K562 (cell line): ENCODE results near the gene MSRB3. TPM values are rescaled to one million over a fixed set of nuclear protein-coding genes. Genes with fewer than 3 reads are reported as not detected.

Experiments used
- ADNP ChIP-seq: fragments of 200-800 bp; sonication (Bioruptor generic); IDR thresholded peaks from 2 replicates; pipeline ENCODE4 v1.6.1; 2016; ENCODE audit warnings: missing genetic modification characterization, missing compliant biosample characterization
- ARID4B ChIP-seq: sonication (generic); formaldehyde crosslinking; IDR thresholded peaks from 2 replicates; pipeline ENCODE4 v1.8.0; 2022; ENCODE audit warnings: mild to moderate bottlenecking, missing genetic modification reagents
- DEAF1 ChIP-seq: fragments of 450-650 bp; formaldehyde crosslinking; IDR thresholded peaks from 2 replicates; pipeline ENCODE4 v1.4.0; 2020; ENCODE audit warnings: mild to moderate bottlenecking, moderate library complexity
- ESRRA ChIP-seq: fragments of 450-650 bp; IDR thresholded peaks from 2 replicates; pipeline ENCODE4 v1.6.1; 2014; ENCODE audit warnings: low read depth, mild to moderate bottlenecking, moderate library complexity, borderline replicate concordance
- MLLT1 ChIP-seq, 2 experiments: fragments of 450-650 bp; IDR thresholded peaks; 2 replicates each; pipeline ENCODE4 v1.6.1; 2016
- NFXL1 ChIP-seq: fragments of 450-650 bp; formaldehyde crosslinking; IDR thresholded peaks from 2 replicates; pipeline ENCODE4 v1.4.0; 2021; ENCODE audit warnings: mild to moderate bottlenecking
- NR2C1 ChIP-seq, 2 experiments: fragments of 450-650 bp; IDR thresholded peaks; 2 replicates each; pipeline ENCODE4 v1.6.1; 2017; ENCODE audit warnings: mild to moderate bottlenecking in 2 of 2, antibody characterized with exemption in 1 of 2, inconsistent platforms in 1 of 2, missing compliant biosample characterization in 1 of 2, missing genetic modification characterization in 1 of 2
- ZHX1 ChIP-seq: fragments of 150-350 bp; conservative IDR thresholded peaks from 2 replicates; pipeline ENCODE4 v1.6.1; 2014; ENCODE audit warnings: low read length
- ZNF24 ChIP-seq: fragments of 450-650 bp; IDR thresholded peaks from 2 replicates; pipeline ENCODE4 v1.6.1; 2016
- ZNF511 ChIP-seq: sonication (generic); formaldehyde crosslinking; IDR thresholded peaks from 2 replicates; pipeline ENCODE4 v1.8.0; 2022; ENCODE audit warnings: mild to moderate bottlenecking, missing genetic modification reagents
- ZNF584 ChIP-seq: fragments of 200-800 bp; sonication (Bioruptor generic); IDR thresholded peaks from 2 replicates; pipeline ENCODE4 v1.6.1; 2016; ENCODE audit warnings: low read depth, mild to moderate bottlenecking, missing genetic modification characterization, missing compliant biosample characterization
- polyA plus RNA-seq, 8 experiments: library from polyadenylated mRNA; depleted of rRNA in 4 of 8; stranded (reverse) in 5 of 8; unstranded in 3 of 8; fragments of >200 nt; fragmentation: Nextera tagmentation in 2 of 8; fragmentation: Illumina TruSeq in 1 of 8; extraction: Ambion mirVana in 2 of 8; extraction: Trizol in 1 of 8; gene quantifications; 2 replicates each; pipeline versions ENCODE4 v1.2.1 to v1.2.3, GENCODE V29; 2011 to 2014; ENCODE audit warnings: inconsistent platforms in 1 of 8, missing spikeins in 1 of 8
- total RNA-seq, 7 experiments: library from RNA; depleted of rRNA in 6 of 7; stranded (reverse); fragments of >200 nt in 6 of 7; fragmentation: Illumina TruSeq in 2 of 7; extraction: Trizol in 2 of 7; gene quantifications; 2 replicates each; pipeline versions ENCODE4 v1.2.1 to v1.2.3, GENCODE V29; 2011 to 2021; ENCODE audit warnings: low replicate concordance in 1 of 7

Gene MSRB3
- total and polyA plus RNA-seq, 9 of the 15 experiments (the other 6 are each of a cell fraction or from before 2014, with no cell fraction given) = 0.04 TPM; not detected in 8

- TF ChIP-seq ARID4B (CRISPR knock-in tag) = no peak
- no peak for TF ChIP-seq MLLT1 (IDR thresholded peaks at IDR 0.05)
- no peak for TF ChIP-seq ZHX1
- no peak for TF ChIP-seq ZNF511 (CRISPR knock-in tag)
- no peak for TF ChIP-seq ZNF24
- TF ChIP-seq NR2C1 (IDR thresholded peaks at IDR 0.05) = no peak
- no peak for TF ChIP-seq NR2C1 (tag; IDR thresholded peaks at IDR 0.05)
- no peak for TF ChIP-seq ZNF584 (CRISPR knock-in tag)
- no peak for TF ChIP-seq NFXL1 (CRISPR knock-in tag)
- no peak for TF ChIP-seq ESRRA
- peak; percentile 18; the same call in 1 of the 2 replicates for TF ChIP-seq DEAF1
- no peak for TF ChIP-seq ADNP (tag)
Measured at GRCh38 chr12:65313719-65314317, 35.3 kb downstream of the MSRB3 start (continued).
